ENCODE data around the gene OR52H1.

DNA sequence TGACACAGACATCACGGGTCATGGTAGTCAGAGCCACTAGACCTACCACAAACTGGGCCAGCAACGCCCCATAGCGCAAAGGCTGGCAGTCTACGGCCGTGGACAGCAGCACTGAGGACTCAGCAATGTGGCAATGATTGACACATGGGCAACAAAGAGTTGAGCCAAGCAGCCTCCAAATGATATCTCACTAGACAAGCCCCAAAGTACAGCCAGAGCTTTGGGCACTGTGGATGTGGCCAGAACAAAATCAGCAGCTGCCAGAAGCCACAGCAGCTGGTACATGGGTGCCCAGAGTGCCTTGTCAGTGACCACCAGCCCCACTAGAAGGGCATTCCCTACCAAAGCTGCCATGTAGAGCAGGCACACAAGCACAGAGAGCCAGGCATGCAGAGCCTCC is 20.6 kb downstream of the OR52H1 start:
- no peak for TF ChIP-seq ZFP3 (CRISPR knock-in tag; IDR thresholded peaks at IDR 0.05)
- no peak for TF ChIP-seq ISL1 (CRISPR knock-in tag; IDR thresholded peaks at IDR 0.05)
- no peak for TF ChIP-seq ZFP30 (CRISPR knock-in tag; IDR thresholded peaks at IDR 0.05)
- no peak for TF ChIP-seq ZC3H10 (CRISPR knock-in tag; IDR thresholded peaks at IDR 0.05)
- no peak for TF ChIP-seq BACH2 (CRISPR knock-in tag; IDR thresholded peaks at IDR 0.05; ENCODE audit: borderline replicate concordance)

All from SK-N-SH treated with all-trans-retinoic acid at 6 μM for 48 hours (cell line).